ENCODE measurements around the gene FAM20C.
A peak's percentile ranks its signal among the peaks of the same experiment; 100 is the strongest.

- peak; percentile 3 to 65 for TF ChIP-seq POLR2AphosphoS5 (IDR thresholded peaks at IDR 0.05)
- TF ChIP-seq POLR2A (IDR thresholded peaks at IDR 0.05; ENCODE audit: low read depth) = no peak
- TF ChIP-seq CTCF (IDR thresholded peaks at IDR 0.05) = no peak
Observed at GRCh38 chr7:235576-236395, 43.4 kb downstream of the FAM20C start.
